ENCODE results near the gene ANKRD44.

Gene ANKRD44

DNA sequence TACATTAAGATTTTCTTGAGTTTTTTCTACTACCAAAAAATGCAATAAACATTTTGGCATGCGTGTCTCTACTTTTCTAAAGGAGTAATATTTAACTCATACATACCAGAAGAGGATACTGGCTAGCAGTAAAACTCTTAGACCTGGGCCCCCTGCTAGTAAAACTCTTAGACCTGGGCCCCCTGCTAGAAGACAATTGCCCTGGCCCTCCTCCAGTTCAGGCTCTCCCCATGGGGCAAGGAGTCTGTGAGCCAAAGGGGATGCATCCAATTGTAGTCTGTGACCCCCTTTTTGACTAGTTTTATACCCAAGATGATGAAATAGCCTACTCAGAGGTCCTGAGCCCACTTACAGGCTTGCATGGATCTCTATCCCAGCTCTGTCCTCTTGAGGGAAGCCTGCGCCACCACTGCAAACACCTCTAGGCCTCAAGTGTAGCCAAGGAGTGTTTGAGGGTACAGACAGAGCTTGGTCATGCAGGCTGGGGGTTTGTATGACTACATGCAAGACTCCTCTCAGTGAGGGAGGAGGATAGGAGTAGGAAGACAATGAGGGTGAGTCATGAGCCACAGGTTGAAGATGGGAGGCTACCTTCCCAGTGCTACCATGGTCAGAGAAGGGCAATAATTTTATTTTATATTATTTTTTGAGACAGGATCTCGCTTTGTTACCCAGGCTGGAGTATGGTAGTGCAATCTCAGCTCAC lies 338.9 kb downstream of the ANKRD44 start:
- TF ChIP-seq GATA3 (IDR thresholded peaks at IDR 0.05; ENCODE audit: low read depth, low read length) (no peak), GATA2 (IDR thresholded peaks at IDR 0.05; ENCODE audit: low read depth, low read length) (no peak)

- TF ChIP-seq GATA3 (IDR thresholded peaks at IDR 0.05; ENCODE audit: low read depth, low read length) (no peak), GATA2 (IDR thresholded peaks at IDR 0.05; ENCODE audit: low read depth, low read length) (no peak)
Measured at GRCh38 chr2:196970099-196970498, 340.5 kb downstream of the ANKRD44 start.

- TF ChIP-seq GATA2 (IDR thresholded peaks at IDR 0.05; ENCODE audit: low read depth, low read length) (no peak), GATA3 (IDR thresholded peaks at IDR 0.05; ENCODE audit: low read depth, low read length) (no peak)
Measured at GRCh38 chr2:196968516-196968915, 342.1 kb downstream of the ANKRD44 start.

GRCh38 chr2:196967775-196968174 lies 342.8 kb downstream of the ANKRD44 start:
- no peak for TF ChIP-seq GATA3 (IDR thresholded peaks at IDR 0.05; ENCODE audit: low read depth, low read length)
- no peak for TF ChIP-seq GATA2 (IDR thresholded peaks at IDR 0.05; ENCODE audit: low read depth, low read length)

GRCh38 chr2:196967116-196967515 lies 343.5 kb downstream of the ANKRD44 start:
- TF ChIP-seq GATA3 (IDR thresholded peaks at IDR 0.05; ENCODE audit: low read depth, low read length) (no peak), GATA2 (IDR thresholded peaks at IDR 0.05; ENCODE audit: low read depth, low read length) (no peak)

DNA sequence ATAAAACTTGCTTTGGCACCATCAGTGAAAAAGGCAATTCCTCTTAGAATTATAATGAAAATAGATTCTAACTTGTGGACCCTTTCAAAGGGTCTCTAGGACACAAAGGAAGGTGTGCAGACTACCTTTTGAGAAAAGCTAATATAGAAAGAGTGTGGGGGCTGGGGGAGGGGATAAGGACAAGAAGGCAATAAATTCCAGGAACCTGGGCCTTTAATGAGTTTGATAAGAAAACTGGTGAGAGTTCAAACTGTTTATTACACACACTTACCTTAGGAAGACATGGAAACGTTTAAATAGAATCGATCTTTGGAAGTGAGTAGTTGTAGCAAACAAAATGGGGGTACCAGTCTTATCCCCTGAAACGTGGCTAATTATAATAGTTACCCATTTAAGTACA lies 344.5 kb downstream of the ANKRD44 start:
- TF ChIP-seq GATA3 (IDR thresholded peaks at IDR 0.05; ENCODE audit: low read depth, low read length) (no peak), GATA2 (IDR thresholded peaks at IDR 0.05; ENCODE audit: low read depth, low read length) (no peak)

- no peak for TF ChIP-seq GATA2 (IDR thresholded peaks at IDR 0.05; ENCODE audit: low read depth, low read length)
Measured at GRCh38 chr2:196965651-196966050, 344.9 kb downstream of the ANKRD44 start.

DNA sequence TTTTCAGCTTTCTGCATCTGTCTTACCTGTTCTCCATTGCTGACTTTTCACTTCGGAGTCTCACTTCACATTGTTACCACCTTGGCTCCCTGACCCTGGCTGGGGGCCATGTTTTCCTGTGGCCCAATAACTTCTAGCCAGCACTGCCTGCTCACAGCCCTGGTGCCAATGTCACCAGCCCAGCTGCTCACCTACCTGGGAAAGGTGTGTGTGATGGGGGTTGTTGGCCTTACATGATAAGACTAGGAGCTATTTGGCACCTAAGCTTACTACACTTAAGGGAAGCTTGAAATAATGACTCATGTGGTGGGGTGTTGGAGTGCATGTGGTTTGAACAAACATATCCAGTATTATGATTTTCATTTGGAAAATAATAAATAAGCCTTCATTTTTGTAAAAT lies 346.6 kb downstream of the ANKRD44 start:
- TF ChIP-seq GATA3 (IDR thresholded peaks at IDR 0.05; ENCODE audit: low read depth, low read length) = no peak
- TF ChIP-seq GATA2 (IDR thresholded peaks at IDR 0.05; ENCODE audit: low read depth, low read length) = no peak

- no peak for TF ChIP-seq GATA3 (IDR thresholded peaks at IDR 0.05; ENCODE audit: low read depth, low read length)
- TF ChIP-seq GATA2 (IDR thresholded peaks at IDR 0.05; ENCODE audit: low read depth, low read length) = no peak
Measured at GRCh38 chr2:196963043-196963442, 347.5 kb downstream of the ANKRD44 start.

- TF ChIP-seq GATA3 (IDR thresholded peaks at IDR 0.05; ENCODE audit: low read depth, low read length) = no peak
- TF ChIP-seq GATA2 (IDR thresholded peaks at IDR 0.05; ENCODE audit: low read depth, low read length) = no peak
Measured at GRCh38 chr2:196962325-196962724, 348.3 kb downstream of the ANKRD44 start.

DNA sequence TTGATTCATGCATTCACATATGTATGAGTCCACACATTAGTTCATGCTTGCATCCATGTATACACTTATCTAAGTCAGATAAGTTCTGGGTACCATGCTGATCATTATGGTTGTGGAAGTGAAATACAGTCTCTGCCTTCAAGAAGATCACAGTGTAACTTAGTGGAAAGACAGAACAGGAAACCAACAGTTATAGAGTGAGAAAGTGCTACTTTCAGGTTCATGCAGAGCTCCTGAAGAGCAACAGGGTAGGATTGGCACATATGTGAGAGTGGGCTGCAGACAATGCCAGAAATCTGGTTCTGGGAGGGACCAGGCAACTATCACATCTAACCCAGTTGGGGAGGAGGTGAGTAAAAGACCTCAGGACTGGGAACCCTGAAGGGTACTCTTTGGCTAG lies 348.7 kb downstream of the ANKRD44 start:
- TF ChIP-seq GATA2 (IDR thresholded peaks at IDR 0.05; ENCODE audit: low read depth, low read length) = no peak
- TF ChIP-seq GATA3 (IDR thresholded peaks at IDR 0.05; ENCODE audit: low read depth, low read length) = no peak

- TF ChIP-seq GATA2 (IDR thresholded peaks at IDR 0.05; ENCODE audit: low read depth, low read length) = no peak
- no peak for TF ChIP-seq GATA3 (IDR thresholded peaks at IDR 0.05; ENCODE audit: low read depth, low read length)
Measured at GRCh38 chr2:196959734-196960338, 350.7 kb downstream of the ANKRD44 start.

DNA sequence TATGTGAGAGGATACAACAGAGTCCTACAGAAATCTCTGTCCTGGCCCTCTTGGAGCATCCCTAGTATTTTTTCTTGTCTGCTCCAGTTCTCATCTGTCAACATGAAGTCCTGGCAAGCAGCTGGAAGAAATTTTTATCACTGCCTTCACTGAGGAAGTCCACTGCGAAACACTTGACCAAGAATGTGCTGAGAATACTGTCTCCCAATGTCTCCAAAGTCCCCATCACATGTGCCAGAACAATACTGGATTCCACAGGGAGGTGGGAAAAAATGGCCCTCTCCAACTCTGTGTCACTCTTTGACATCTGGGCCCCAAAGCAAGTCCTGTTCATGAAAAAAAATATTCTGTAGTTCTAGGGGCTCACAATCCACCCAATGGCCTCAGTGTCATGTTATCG lies 351.3 kb downstream of the ANKRD44 start:
- TF ChIP-seq GATA3 (IDR thresholded peaks at IDR 0.05; ENCODE audit: low read depth, low read length) (no peak), GATA2 (IDR thresholded peaks at IDR 0.05; ENCODE audit: low read depth, low read length) (no peak)

DNA sequence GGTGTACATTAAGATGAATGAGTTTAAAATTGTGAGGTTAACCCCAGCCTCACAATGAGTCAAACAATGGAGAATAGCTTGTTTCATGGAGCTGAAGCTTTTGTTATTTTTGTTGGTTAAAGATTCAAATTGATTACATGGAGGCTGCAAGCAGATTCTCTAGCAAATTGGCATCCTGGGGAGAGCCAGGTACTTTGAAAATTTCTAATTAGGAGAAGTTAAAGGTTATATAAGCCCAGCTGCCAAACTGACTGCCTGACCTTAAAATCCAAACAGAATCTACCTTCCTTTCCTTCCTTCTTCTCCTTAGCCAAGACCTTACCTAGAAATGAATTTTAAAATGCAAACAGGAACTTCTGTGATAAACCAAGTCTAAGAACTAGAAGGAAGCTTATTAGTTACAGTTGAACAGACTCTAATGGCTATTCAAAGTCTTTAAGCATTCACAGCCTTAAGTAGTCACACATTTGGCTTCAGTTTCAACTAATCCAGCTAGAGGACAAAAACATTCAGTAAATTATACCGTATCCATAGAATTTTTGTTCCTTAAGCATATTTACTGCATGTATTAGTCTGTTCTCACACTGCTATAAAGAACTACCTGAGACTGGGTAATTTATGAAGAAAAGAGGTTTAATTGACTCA lies 352.6 kb downstream of the ANKRD44 start:
- no peak for TF ChIP-seq GATA3 (IDR thresholded peaks at IDR 0.05; ENCODE audit: low read depth, low read length)
- TF ChIP-seq GATA2 (IDR thresholded peaks at IDR 0.05; ENCODE audit: low read depth, low read length) = no peak

- TF ChIP-seq GATA3 (IDR thresholded peaks at IDR 0.05; ENCODE audit: low read depth, low read length) (no peak), GATA2 (IDR thresholded peaks at IDR 0.05; ENCODE audit: low read depth, low read length) (no peak)
Measured at GRCh38 chr2:196957442-196957841, 353.1 kb downstream of the ANKRD44 start.
